Measurements from ENCODE around the gene GOLGA8J.
"Not testable (repeated sequence)": the region's sequence is repeated elsewhere in the genome, so short reads cannot be mapped to it uniquely, and the experiment has no call there.

- TF ChIP-seq CTCF (IDR thresholded peaks at IDR 0.05; ENCODE audit: poor library complexity, severe bottlenecking); REST (IDR thresholded peaks at IDR 0.05; ENCODE audit: borderline replicate concordance); POLR2AphosphoS5 (IDR thresholded peaks at IDR 0.05); RAD21 (conservative IDR thresholded peaks at IDR 0.05); EZH2 (IDR thresholded peaks at IDR 0.05; ENCODE audit: borderline replicate concordance, insufficient read depth, low read length, poor library complexity, severe bottlenecking); MXI1 (conservative IDR thresholded peaks at IDR 0.05; ENCODE audit: poor library complexity, severe bottlenecking); EP300 (conservative IDR thresholded peaks at IDR 0.05; ENCODE audit: poor library complexity, severe bottlenecking); TAF1 (IDR thresholded peaks at IDR 0.05; ENCODE audit: low read depth): not testable (repeated sequence)
Measured at GRCh38 chr15:30110591-30110990, 27.8 kb downstream of the GOLGA8J start.

Data from neural cell (in vitro differentiated cells).